Mesenchymal stem cell (in vitro differentiated cells and primary cell): ENCODE measurements around the gene CTXN3.

ENCODE experiments used
- DNase-seq: peaks from one replicate; pipeline ENCODE4 v3.0.0-alpha.2; 2013
- H2AFZ ChIP-seq: one replicate; pipeline ENCODE4 v1.6.1; 2013; ENCODE audit warnings: low read depth, mild to moderate bottlenecking, control low read depth, inconsistent platforms, low read length, moderate library complexity
- H2AK5ac ChIP-seq: 2 replicates; pipeline ENCODE4 v1.6.1; 2013; ENCODE audit warnings: low read length, moderate library complexity, mild to moderate bottlenecking, inconsistent platforms; ENCODE audit not compliant: severe bottlenecking
- H2BK120ac ChIP-seq: one replicate; pipeline ENCODE4 v1.6.1; 2013; ENCODE audit warnings: low read depth, mild to moderate bottlenecking, inconsistent platforms, low read length, moderate library complexity
- H2BK12ac ChIP-seq, 2 experiments: one replicate each; pipeline ENCODE4 v1.6.1; 2013; ENCODE audit warnings: inconsistent platforms in 2 of 2, low read length in 2 of 2, mild to moderate bottlenecking in 2 of 2, moderate library complexity in 2 of 2, control low read depth in 1 of 2
- H2BK15ac ChIP-seq: one replicate; pipeline ENCODE4 v1.6.1; 2013; ENCODE audit warnings: mild to moderate bottlenecking, low read depth, inconsistent platforms; ENCODE audit not compliant: poor library complexity, severe bottlenecking
- H2BK5ac ChIP-seq: 2 replicates; pipeline ENCODE4 v1.6.1; 2013; ENCODE audit warnings: low read depth, mild to moderate bottlenecking, low read length, control low read depth, inconsistent platforms; ENCODE audit not compliant: poor library complexity, severe bottlenecking
- H3K14ac ChIP-seq, 2 experiments: one replicate each; pipeline ENCODE4 v1.6.1; 2013; ENCODE audit warnings: inconsistent platforms in 2 of 2, low read length in 2 of 2, control low read depth in 1 of 2, mild to moderate bottlenecking in 1 of 2, moderate library complexity in 1 of 2
- H3K18ac ChIP-seq, 2 experiments: one replicate each; pipeline ENCODE4 v1.6.1; 2013; ENCODE audit warnings: inconsistent platforms in 2 of 2, low read length in 2 of 2, control low read depth in 1 of 2, low read depth in 1 of 2, mild to moderate bottlenecking in 1 of 2
- H3K23ac ChIP-seq, 2 experiments: one replicate each; pipeline ENCODE4 v1.6.1; 2013; ENCODE audit warnings: inconsistent platforms in 2 of 2, low read length in 2 of 2, mild to moderate bottlenecking in 2 of 2, moderate library complexity in 2 of 2, control low read depth in 1 of 2
- H3K27ac ChIP-seq: 2 replicates; pipeline ENCODE4 v1.5.1; 2013; ENCODE audit warnings: mild to moderate bottlenecking, moderate library complexity, low read length, control low read depth, inconsistent platforms; ENCODE audit not compliant: poor library complexity, severe bottlenecking
- H3K27me3 ChIP-seq, 2 experiments: 2 replicates each; pipeline versions ENCODE4 v1.6.1 to v1.7.0; 2013; ENCODE audit warnings: low read length in 2 of 2, mild to moderate bottlenecking in 2 of 2, moderate library complexity in 2 of 2, control low read depth in 1 of 2, inconsistent platforms in 1 of 2; ENCODE audit not compliant: control insufficient read depth in 1 of 2, insufficient read depth in 1 of 2
- H3K36me3 ChIP-seq, 2 experiments: 2 replicates each; pipeline versions ENCODE4 v1.6.1 to v1.7.0; 2013; ENCODE audit warnings: low read length in 2 of 2, control low read depth in 1 of 2, inconsistent platforms in 1 of 2, low read depth in 1 of 2, mild to moderate bottlenecking in 1 of 2; ENCODE audit not compliant: insufficient read depth in 2 of 2, control insufficient read depth in 1 of 2
- H3K4ac ChIP-seq, 2 experiments: one replicate each; pipeline ENCODE4 v1.6.1; 2013; ENCODE audit warnings: inconsistent platforms in 2 of 2, low read length in 2 of 2, mild to moderate bottlenecking in 2 of 2, moderate library complexity in 2 of 2, control low read depth in 1 of 2, low read depth in 1 of 2
- H3K4me1 ChIP-seq: 2 replicates; pipeline ENCODE4 v1.6.1; 2013; ENCODE audit warnings: low read depth, low read length, control low read depth; ENCODE audit not compliant: control insufficient read depth, insufficient read depth
- H3K4me2 ChIP-seq: 2 replicates; pipeline ENCODE4 v1.6.1; 2013; ENCODE audit warnings: low read length, mild to moderate bottlenecking, inconsistent platforms; ENCODE audit not compliant: poor library complexity, severe bottlenecking
- H3K4me3 ChIP-seq, 2 experiments: 2 replicates each; pipeline versions ENCODE4 v1.5.1 to v1.7.0; 2013; ENCODE audit warnings: low read length in 2 of 2, mild to moderate bottlenecking in 2 of 2, control low read depth in 1 of 2, low read depth in 1 of 2; ENCODE audit not compliant: insufficient read depth in 1 of 2
- H3K79me1 ChIP-seq: replicated peaks from 2 replicates; pipeline ENCODE4 v1.6.1; 2013; ENCODE audit warnings: mild to moderate bottlenecking, control low read depth, low read length, inconsistent platforms; ENCODE audit not compliant: poor library complexity, severe bottlenecking
- H3K9ac ChIP-seq: 2 replicates; pipeline ENCODE4 v1.7.0; 2013; ENCODE audit warnings: mild to moderate bottlenecking, low read length, moderate library complexity
- H3K9me3 ChIP-seq: 2 replicates; pipeline ENCODE4 v1.7.0; 2013; ENCODE audit warnings: mild to moderate bottlenecking, low read length; ENCODE audit not compliant: control insufficient read depth
- H4K8ac ChIP-seq: one replicate; pipeline ENCODE4 v1.6.1; 2013; ENCODE audit warnings: inconsistent platforms, mild to moderate bottlenecking, low read length, moderate library complexity
- H4K91ac ChIP-seq: one replicate; pipeline ENCODE4 v1.6.1; 2013; ENCODE audit warnings: mild to moderate bottlenecking, low read length, inconsistent platforms
- WGBS: methylation state at CpG from one replicate; pipeline ENCODE4 v1.1.7; 2013; ENCODE audit warnings: mixed read lengths; 5-methylcytosine and 5-hydroxymethylcytosine counted together

CTXN3 gene

DNA sequence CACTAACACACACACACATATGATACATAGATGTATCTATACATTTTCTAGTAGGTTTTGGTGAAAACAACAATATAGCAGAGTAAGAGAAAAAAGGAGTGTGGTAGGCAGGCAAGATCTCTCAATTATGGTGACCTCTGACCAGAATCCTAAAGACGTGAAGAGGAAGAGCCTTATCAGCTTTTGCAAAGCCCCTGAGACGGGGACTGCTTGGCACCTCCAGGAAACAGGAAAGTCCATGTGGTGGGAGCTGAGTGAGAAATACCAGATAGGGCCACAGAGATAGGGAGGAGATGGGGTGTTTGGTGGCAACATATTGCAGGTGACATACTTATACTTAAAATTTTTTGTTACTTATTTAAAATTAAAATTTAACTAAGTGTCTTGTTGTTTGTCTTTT is 39.9 kb upstream of the CTXN3 start:
- Histone ChIP-seq H2BK12ac (no peak overlapping the region), H3K27ac (no peak overlapping the region), H3K79me1 (no peaks in the 10 kb centered on the region), H3K14ac (no peak overlapping the region), H2AFZ (no peak overlapping the region), H3K36me3 (no peaks in the 10 kb centered on the region), H3K4me3 (no peak overlapping the region), H2BK15ac (no peak overlapping the region), H3K18ac (no peak overlapping the region), H3K27me3 (no peaks in the 10 kb centered on the region), H4K8ac (no peak overlapping the region), H2AK5ac (no peak overlapping the region), H2BK120ac (no peak overlapping the region), H3K9ac (no peak overlapping the region), H3K4me1 (peaks cover 3% of the 10 kb centered on the region), H3K23ac (no peak overlapping the region), H3K4ac (no peak overlapping the region), H4K91ac (no peak overlapping the region), H2BK5ac (no peak overlapping the region), H3K4me2 (no peak overlapping the region), H3K9me3 (no peaks in the 10 kb centered on the region)
- DNase-seq = no peak
- WGBS = 38% methylated on average over 2 of the region's 2 CpGs

DNA sequence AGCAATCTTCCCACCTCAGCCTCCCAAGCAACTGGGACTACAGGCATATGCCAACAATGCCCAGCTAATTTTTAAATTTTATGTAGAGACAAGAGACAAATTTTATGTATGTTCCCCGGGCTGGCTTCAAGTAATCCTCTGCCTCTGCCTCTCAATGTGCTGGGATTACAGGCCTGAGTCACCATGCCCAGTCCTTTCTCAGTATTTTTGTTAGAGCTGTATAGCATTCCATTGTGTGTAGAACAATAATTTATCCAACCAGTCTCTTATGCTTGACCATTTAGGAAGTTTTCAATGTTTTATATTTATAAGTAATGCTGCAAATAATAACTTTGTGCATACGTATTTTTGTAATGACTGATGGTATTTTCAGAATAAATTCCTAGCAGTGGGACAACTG is 38.9 kb upstream of the CTXN3 start:
- Histone ChIP-seq H3K4ac (no peak overlapping the region), H3K9ac (no peak overlapping the region), H2BK15ac (no peak overlapping the region), H3K4me1 (peaks cover 3% of the 10 kb centered on the region), H2AK5ac (no peak overlapping the region), H3K27me3 (no peaks in the 10 kb centered on the region), H3K4me2 (no peak overlapping the region), H4K91ac (no peak overlapping the region), H2BK5ac (no peak overlapping the region), H3K36me3 (no peaks in the 10 kb centered on the region), H3K79me1 (no peaks in the 10 kb centered on the region), H4K8ac (no peak overlapping the region), H3K9me3 (no peaks in the 10 kb centered on the region), H3K14ac (no peak overlapping the region), H3K4me3 (no peak overlapping the region), H2AFZ (no peak overlapping the region), H3K23ac (no peak overlapping the region), H3K27ac (peak overlapping the region; percentile 45), H3K18ac (no peak overlapping the region), H2BK12ac (no peak overlapping the region), H2BK120ac (no peak overlapping the region)
- DNase-seq = no peak
- no CpG with 5 or more reads among the region's 2 CpGs for WGBS

DNA sequence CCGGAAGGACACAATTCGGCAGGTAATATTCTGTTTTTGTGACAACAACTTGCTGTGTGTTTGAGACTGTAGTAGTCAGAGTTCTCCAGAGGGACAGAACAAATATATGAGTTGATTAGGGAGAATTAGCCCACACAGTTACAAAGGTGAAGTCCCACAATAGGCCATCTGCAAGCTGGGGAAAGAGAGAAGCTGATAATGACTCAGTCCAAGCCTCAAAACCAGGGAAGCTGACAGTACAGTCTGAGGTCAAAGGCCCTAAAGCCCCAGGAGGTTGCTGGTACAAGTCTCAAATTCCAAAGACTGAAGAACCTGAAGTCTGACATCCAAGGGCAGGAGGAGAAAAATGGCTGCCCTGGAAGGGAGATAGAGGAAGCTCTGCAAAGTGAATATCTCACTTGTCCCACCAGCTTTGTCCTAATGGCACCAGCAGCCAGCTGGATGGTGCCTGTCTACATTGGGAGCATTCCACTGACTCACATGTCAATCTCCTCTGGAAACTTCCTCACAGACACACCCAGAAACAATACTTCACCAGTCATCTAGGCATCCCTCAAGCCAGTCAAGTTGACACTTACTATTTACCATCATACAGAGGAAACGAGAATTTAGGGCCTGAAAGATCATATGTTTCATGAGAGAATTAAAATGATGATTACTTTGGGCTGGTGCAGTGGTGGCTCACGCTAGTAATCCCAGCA is 36.3 kb upstream of the CTXN3 start:
- H3K79me1 ChIP-seq = no peaks in the 10 kb centered on the region
- H3K27me3 ChIP-seq = no peaks in the 10 kb centered on the region
- H2AK5ac ChIP-seq = no peak overlapping the region
- H2BK5ac ChIP-seq = no peak overlapping the region
- H3K9me3 ChIP-seq = no peaks in the 10 kb centered on the region
- H3K4ac ChIP-seq = no peak overlapping the region
- H3K9ac ChIP-seq = no peak overlapping the region
- H2BK15ac ChIP-seq = no peak overlapping the region
- no peak overlapping the region for H3K4me2 ChIP-seq
- H4K8ac ChIP-seq = no peak overlapping the region
- 96% methylated on average over 4 of the region's 4 CpGs for WGBS
- no peak overlapping the region for H3K14ac ChIP-seq
- no peak overlapping the region for H3K23ac ChIP-seq
- H3K18ac ChIP-seq = no peak overlapping the region
- DNase-seq = no peak
- H3K36me3 ChIP-seq = no peaks in the 10 kb centered on the region
- H2BK12ac ChIP-seq = no peak overlapping the region
- no peak overlapping the region for H3K27ac ChIP-seq
- H2BK120ac ChIP-seq = no peak overlapping the region
- H2AFZ ChIP-seq = no peak overlapping the region
- H3K4me3 ChIP-seq = no peak overlapping the region
- H4K91ac ChIP-seq = no peak overlapping the region
- peaks cover 3% of the 10 kb centered on the region for H3K4me1 ChIP-seq

DNA sequence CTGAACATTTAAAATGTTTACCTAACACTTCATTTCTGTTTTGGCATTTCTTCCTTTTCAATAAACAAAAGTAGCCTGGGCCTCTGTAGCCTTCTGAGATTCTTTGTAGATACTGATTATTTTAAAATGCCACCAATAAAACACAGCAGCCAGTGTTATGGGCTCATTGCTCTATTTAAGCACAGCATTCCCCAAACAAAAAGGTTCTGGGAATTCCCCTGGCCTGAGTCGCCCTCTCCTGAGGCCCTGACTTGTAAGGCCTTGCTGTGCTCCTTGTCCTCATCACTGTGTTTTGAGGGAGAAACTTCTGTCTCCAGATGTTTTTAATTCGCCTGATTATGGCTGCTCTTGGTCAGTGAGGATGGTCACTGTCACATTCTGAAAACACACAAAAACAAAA is 33.0 kb upstream of the CTXN3 start:
- Histone ChIP-seq H3K9ac (no peak overlapping the region), H3K9me3 (peaks cover 4% of the 10 kb centered on the region), H3K27me3 (no peaks in the 10 kb centered on the region), H3K27ac (no peak overlapping the region), H3K4me1 (peaks cover 3% of the 10 kb centered on the region), H3K18ac (no peak overlapping the region), H3K14ac (no peak overlapping the region), H3K4me3 (no peak overlapping the region), H2AFZ (no peak overlapping the region), H2BK120ac (no peak overlapping the region), H2AK5ac (no peak overlapping the region), H4K91ac (no peak overlapping the region), H2BK5ac (no peak overlapping the region), H3K79me1 (no peaks in the 10 kb centered on the region), H4K8ac (no peak overlapping the region), H3K4ac (no peak overlapping the region), H2BK12ac (no peak overlapping the region), H3K4me2 (no peak overlapping the region), H3K23ac (no peak overlapping the region), H2BK15ac (no peak overlapping the region), H3K36me3 (no peaks in the 10 kb centered on the region)
- WGBS = 54% methylated on average over 2 of the region's 2 CpGs
- peak; percentile 54 for DNase-seq
